NB4 (cell line): Measurements from ENCODE around the gene LRRC4C.

Source experiments
- DNase-seq: peaks from one replicate; pipeline ENCODE4 v3.0.0; 2010; ENCODE audit warnings: low read depth
- H3K4me3 ChIP-seq: one replicate; pipeline ENCODE4 v1.5.1; 2011; ENCODE audit warnings: mild to moderate bottlenecking, low read depth, low read length, moderate library complexity
- MAX ChIP-seq: IDR thresholded peaks from 2 replicates; pipeline ENCODE4 v1.6.1; 2011; ENCODE audit warnings: low read depth, low read length
- MYC ChIP-seq: IDR thresholded peaks from 2 replicates; pipeline ENCODE4 v1.6.1; 2011; ENCODE audit warnings: low read depth, low read length
- POLR2A ChIP-seq: IDR thresholded peaks from 2 replicates; pipeline ENCODE4 v1.6.1; 2011; ENCODE audit warnings: mild to moderate bottlenecking; ENCODE audit not compliant: insufficient read length; ENCODE audit errors: extremely low read depth
- TF ChIP-seq, protein P1 (sequence below): IDR thresholded peaks from one replicate; pipeline ENCODE4 v1.5.1; 2012; ENCODE audit warnings: low read depth, low read length

Gene LRRC4C

GRCh38 chr11:41113160-41113559, 346.3 kb downstream of the LRRC4C start:
- H3K4me3 ChIP-seq = no peak overlapping the region
- TF ChIP-seq MYC (no peak), POLR2A (no peak), MAX (no peak)
- TF ChIP-seq, protein P1, sequence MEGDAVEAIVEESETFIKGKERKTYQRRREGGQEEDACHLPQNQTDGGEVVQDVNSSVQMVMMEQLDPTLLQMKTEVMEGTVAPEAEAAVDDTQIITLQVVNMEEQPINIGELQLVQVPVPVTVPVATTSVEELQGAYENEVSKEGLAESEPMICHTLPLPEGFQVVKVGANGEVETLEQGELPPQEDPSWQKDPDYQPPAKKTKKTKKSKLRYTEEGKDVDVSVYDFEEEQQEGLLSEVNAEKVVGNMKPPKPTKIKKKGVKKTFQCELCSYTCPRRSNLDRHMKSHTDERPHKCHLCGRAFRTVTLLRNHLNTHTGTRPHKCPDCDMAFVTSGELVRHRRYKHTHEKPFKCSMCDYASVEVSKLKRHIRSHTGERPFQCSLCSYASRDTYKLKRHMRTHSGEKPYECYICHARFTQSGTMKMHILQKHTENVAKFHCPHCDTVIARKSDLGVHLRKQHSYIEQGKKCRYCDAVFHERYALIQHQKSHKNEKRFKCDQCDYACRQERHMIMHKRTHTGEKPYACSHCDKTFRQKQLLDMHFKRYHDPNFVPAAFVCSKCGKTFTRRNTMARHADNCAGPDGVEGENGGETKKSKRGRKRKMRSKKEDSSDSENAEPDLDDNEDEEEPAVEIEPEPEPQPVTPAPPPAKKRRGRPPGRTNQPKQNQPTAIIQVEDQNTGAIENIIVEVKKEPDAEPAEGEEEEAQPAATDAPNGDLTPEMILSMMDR = no peak
- DNase-seq = no peak

- no peak for TF ChIP-seq POLR2A
- no peak for TF ChIP-seq MAX
- TF ChIP-seq, protein P1 = no peak
- no peak for TF ChIP-seq MYC
- no peak for DNase-seq
- H3K4me3 ChIP-seq = no peak overlapping the region
Observed at GRCh38 chr11:41110527-41110926, 348.9 kb downstream of the LRRC4C start.

DNA sequence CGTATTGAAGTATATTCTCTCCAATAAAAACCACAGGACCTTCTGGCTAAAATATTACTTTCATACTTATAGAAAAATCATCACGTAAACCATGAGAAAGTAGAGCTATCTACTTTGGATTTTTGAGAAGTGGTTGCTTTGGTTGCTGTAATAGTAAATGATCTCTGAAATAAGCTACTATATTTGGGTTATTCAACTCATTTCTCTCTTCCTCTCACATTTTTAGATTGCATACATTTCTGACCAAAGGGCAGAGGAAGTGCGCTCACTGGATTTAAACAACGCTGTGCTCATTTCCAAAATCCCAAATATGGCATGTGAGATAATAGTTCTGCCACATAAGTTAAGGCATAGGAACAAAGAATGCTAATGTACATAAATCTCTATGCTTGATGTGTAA, 357.0 kb downstream of the LRRC4C start:
- DNase-seq = no peak
- TF ChIP-seq, protein P1 = no peak
- TF ChIP-seq MYC (no peak), MAX (no peak), POLR2A (no peak)
- no peak overlapping the region for H3K4me3 ChIP-seq

- H3K4me3 ChIP-seq = no peak overlapping the region
- TF ChIP-seq MYC = no peak
- no peak for TF ChIP-seq POLR2A
- TF ChIP-seq, protein P1 = no peak
- no peak for TF ChIP-seq MAX
- no peak for DNase-seq
Observed at GRCh38 chr11:41099654-41100053, 359.8 kb downstream of the LRRC4C start.

DNA sequence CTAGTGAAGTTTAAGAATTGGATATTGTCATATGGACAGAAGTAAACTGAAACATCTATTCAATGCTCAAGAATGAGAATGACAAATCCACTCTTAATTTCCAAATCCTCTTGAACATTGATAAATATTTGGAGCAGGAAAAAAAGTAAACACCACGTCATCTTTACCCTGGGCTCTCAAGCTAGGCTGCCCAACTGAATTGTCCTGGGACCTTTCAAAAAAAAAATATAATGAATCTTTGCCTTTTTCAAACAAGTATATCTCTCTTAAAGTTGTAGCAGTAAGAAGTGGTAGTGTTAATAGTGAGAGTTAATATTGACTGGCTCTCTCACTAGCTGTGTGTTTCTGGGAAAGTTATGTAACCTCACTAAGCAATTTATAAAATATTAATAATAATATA, 374.3 kb downstream of the LRRC4C start:
- TF ChIP-seq, protein P1 = no peak
- TF ChIP-seq MYC (no peak), MAX (no peak), POLR2A (no peak)
- no peak for DNase-seq

More for the DNA sequence above, 374.3 kb downstream of the LRRC4C start:
- no peak overlapping the region for H3K4me3 ChIP-seq
